GM23338 (cell line): ENCODE data around the gene LILRB1. TPM values are rescaled to one million over a fixed set of nuclear protein-coding genes. Genes with fewer than 3 reads are reported as not detected.
"Not testable (repeated sequence)": the region's sequence is repeated elsewhere in the genome, so short reads cannot be mapped to it uniquely, and the experiment has no call there.

Source experiments
- ATAC-seq: fragments of 200-7000 bp; cut with Tn5 transposase; 3 replicates; pipeline ENCODE4 v1.9.1; 2020
- DNase-seq: peaks from one replicate; pipeline ENCODE4 v3.0.0-alpha.2; 2015; ENCODE audit warnings: low spot score
- H2AFZ ChIP-seq: fragments of 200-600 bp; sonication (generic); 2 replicates; pipeline ENCODE4 v1.8.0; 2016; ENCODE audit warnings: antibody characterized with exemption, mild to moderate bottlenecking, moderate library complexity
- H3F3A ChIP-seq: fragments of 200-600 bp; sonication (generic); replicated peaks from 2 replicates; pipeline ENCODE4 v1.8.0; 2017; ENCODE audit warnings: antibody characterized with exemption, mixed run types, low read depth
- H3K27ac ChIP-seq: fragments of 200-600 bp; sonication (generic); 2 replicates; pipeline ENCODE4 v1.6.1; 2016; ENCODE audit warnings: low read depth
- H3K27me3 ChIP-seq: fragments of 200-600 bp; sonication (generic); 2 replicates; pipeline ENCODE4 v1.8.0; 2016; ENCODE audit warnings: mild to moderate bottlenecking, mixed run types, moderate library complexity; ENCODE audit not compliant: insufficient read depth
- H3K36me3 ChIP-seq: fragments of 200-600 bp; sonication (generic); 2 replicates; pipeline ENCODE4 v1.8.0; 2016; ENCODE audit warnings: mild to moderate bottlenecking; ENCODE audit not compliant: insufficient read depth
- H3K4me1 ChIP-seq: fragments of 200-600 bp; sonication (generic); 2 replicates; pipeline ENCODE4 v1.8.0; 2016; ENCODE audit warnings: mild to moderate bottlenecking, moderate library complexity; ENCODE audit not compliant: insufficient read depth
- H3K4me2 ChIP-seq: fragments of 200-600 bp; sonication (generic); 2 replicates; pipeline ENCODE4 v1.7.1; 2017; ENCODE audit warnings: mixed run types
- H3K4me3 ChIP-seq: fragments of 200-600 bp; sonication (generic); 2 replicates; pipeline ENCODE4 v1.6.1; 2016; ENCODE audit warnings: mixed run types
- H3K79me2 ChIP-seq: fragments of 200-600 bp; sonication (generic); replicated peaks from 2 replicates; pipeline ENCODE4 v1.8.0; 2017; ENCODE audit warnings: mild to moderate bottlenecking; ENCODE audit not compliant: insufficient read depth
- H3K9me2 ChIP-seq: fragments of 200-600 bp; sonication (generic); 2 replicates; pipeline ENCODE4 v1.8.0; 2017; ENCODE audit not compliant: insufficient read depth
- H4K20me1 ChIP-seq: fragments of 200-600 bp; sonication (generic); replicated peaks from 2 replicates; pipeline ENCODE4 v1.8.0; 2017; ENCODE audit warnings: mild to moderate bottlenecking; ENCODE audit not compliant: insufficient read depth
- H3K27ac Mint-ChIP-seq: 2 replicates; pipeline ENCODE4 v1.8.0; 2020; ENCODE audit warnings: inconsistent platforms, mild to moderate bottlenecking, moderate library complexity, mixed read lengths
- H3K27me3 Mint-ChIP-seq: 3 replicates; pipeline ENCODE4 v1.8.0; 2022; ENCODE audit warnings: low read depth, mild to moderate bottlenecking, moderate library complexity, mixed read lengths, inconsistent platforms; ENCODE audit not compliant: insufficient read depth, poor library complexity
- H3K36me3 Mint-ChIP-seq: 3 replicates; pipeline ENCODE4 v1.8.0; 2021; ENCODE audit warnings: low read depth, mild to moderate bottlenecking, inconsistent platforms, moderate library complexity, mixed read lengths
- H3K4me1 Mint-ChIP-seq: 3 replicates; pipeline ENCODE4 v1.8.0; 2020; ENCODE audit warnings: mild to moderate bottlenecking, inconsistent platforms, mixed read lengths
- H3K4me3 Mint-ChIP-seq: 3 replicates; pipeline ENCODE4 v1.8.0; 2021; ENCODE audit warnings: moderate library complexity, mild to moderate bottlenecking, inconsistent platforms, mixed read lengths
- H3K9me3 Mint-ChIP-seq: 3 replicates; pipeline ENCODE4 v1.8.0; 2020; ENCODE audit warnings: moderate library complexity, mild to moderate bottlenecking, inconsistent platforms, mixed read lengths
- CREB1 ChIP-seq: fragments of 250-450 bp; sonication (Bioruptor Pico); IDR thresholded peaks from 2 replicates; pipeline ENCODE4 v1.5.0; 2020; ENCODE audit warnings: low read depth, mild to moderate bottlenecking, moderate library complexity
- CTCF ChIP-seq, 2 experiments: fragments of 200-600 bp in 1 of 2; sonication (generic) in 1 of 2; conservative IDR thresholded peaks; 2 replicates each; pipeline versions ENCODE4 v1.5.1 to v1.6.1; 2016 to 2017; ENCODE audit warnings: antibody characterized with exemption in 2 of 2, low read depth in 2 of 2, mild to moderate bottlenecking in 2 of 2, moderate library complexity in 1 of 2
- ETS1 ChIP-seq: IDR thresholded peaks from 2 replicates; pipeline ENCODE4 v1.6.1; 2016; ENCODE audit warnings: antibody characterized with exemption
- EZH2 ChIP-seq: fragments of 200-600 bp; sonication (generic); IDR thresholded peaks from one replicate; pipeline ENCODE4 v1.8.0; 2017; ENCODE audit warnings: antibody characterized with exemption, mild to moderate bottlenecking, low read depth; ENCODE audit not compliant: unreplicated experiment
- JUNB ChIP-seq: IDR thresholded peaks from one replicate; pipeline ENCODE4 v1.6.1; 2016; ENCODE audit warnings: antibody characterized with exemption; ENCODE audit not compliant: unreplicated experiment
- POLR2AphosphoS5 ChIP-seq: IDR thresholded peaks from 2 replicates; pipeline ENCODE4 v1.6.1; 2016; ENCODE audit warnings: antibody characterized with exemption, low read depth
- REST ChIP-seq: IDR thresholded peaks from one replicate; pipeline ENCODE4 v1.6.1; 2018; ENCODE audit warnings: antibody characterized with exemption; ENCODE audit not compliant: unreplicated experiment
- ZNF114 ChIP-seq: fragments of 250-450 bp; sonication (Bioruptor Pico); IDR thresholded peaks from 2 replicates; pipeline ENCODE4 v1.5.0; 2020; ENCODE audit warnings: mild to moderate bottlenecking, moderate library complexity
- ZNF331 ChIP-seq: fragments of 250-450 bp; sonication (Bioruptor Pico); IDR thresholded peaks from 2 replicates; pipeline ENCODE4 v1.5.0; 2020; ENCODE audit warnings: low read depth, mild to moderate bottlenecking, moderate library complexity
- polyA plus RNA-seq: library from polyadenylated mRNA; unstranded; fragments of >200 nt; fragmentation: Nextera tagmentation; extraction: Ambion mirVana; gene quantifications from 2 replicates; pipeline ENCODE4 v1.2.1, GENCODE V29; 2016
- total RNA-seq: library from RNA; depleted of rRNA; stranded (reverse); fragments of >200 nt; shearing (Covaris generic); gene quantifications from 2 replicates; pipeline ENCODE4 v1.2.3, GENCODE V29; 2014

LILRB1 gene
- total and polyA plus RNA-seq, 2 experiments from 2014 or later, result 0.14 TPM; not detected in 1

- TF ChIP-seq CREB1 (no peak), REST (no peak), POLR2AphosphoS5 (no peak), EZH2 (no peak), JUNB (no peak), CTCF (conservative IDR thresholded peaks at IDR 0.05; ENCODE audit: low read depth in 2 of 2) (no peak), ZNF114 (CRISPR knock-in tag) (no peak), ZNF331 (CRISPR knock-in tag) (no peak), ETS1 (no peak)
- H4K20me1 ChIP-seq, result no peaks in the 10 kb centered on the region
- H3K9me2 ChIP-seq, result no peaks in the 10 kb centered on the region
- H3K79me2 ChIP-seq, result no peaks in the 10 kb centered on the region
- H3K4me1 ChIP-seq, result no peaks in the 10 kb centered on the region
- no peak for DNase-seq
- no peaks in the 10 kb centered on the region for H3K27me3 Mint-ChIP-seq
- no peak overlapping the region for H3K4me3 ChIP-seq
- peaks cover 44% of the 10 kb centered on the region for H3K36me3 Mint-ChIP-seq
- peaks cover 93% of the 10 kb centered on the region for H3K9me3 Mint-ChIP-seq
- no peak for ATAC-seq
- no peaks in the 10 kb centered on the region for H3K4me1 Mint-ChIP-seq
- H3K4me2 ChIP-seq, result no peak overlapping the region
- no peaks in the 10 kb centered on the region for H3K36me3 ChIP-seq
- no peak overlapping the region for H3K27ac Mint-ChIP-seq
- no peak overlapping the region for H2AFZ ChIP-seq
- H3K4me3 Mint-ChIP-seq, result no peak overlapping the region
- no peaks in the 10 kb centered on the region for H3F3A ChIP-seq
- no peak overlapping the region for H3K27ac ChIP-seq
- H3K27me3 ChIP-seq, result no peaks in the 10 kb centered on the region
These were observed 3.5 kb upstream of the LILRB1 start for GRCh38 chr19:54626757-54627156.

- Mint-ChIP-seq H3K36me3 (peaks cover 49% of the 10 kb centered on the region), H3K9me3 (peaks cover 93% of the 10 kb centered on the region)
- not testable (repeated sequence) for H3K4me2 ChIP-seq, H3F3A ChIP-seq, H2AFZ ChIP-seq, H3K36me3 ChIP-seq, H4K20me1 ChIP-seq, H3K27me3 Mint-ChIP-seq, H3K27me3 ChIP-seq, H3K4me3 ChIP-seq, DNase-seq, H3K4me1 ChIP-seq, H3K4me3 Mint-ChIP-seq, H3K4me1 Mint-ChIP-seq, ATAC-seq, H3K9me2 ChIP-seq, H3K27ac ChIP-seq, H3K27ac Mint-ChIP-seq, H3K79me2 ChIP-seq
These were observed 2.4 kb upstream of the LILRB1 start for GRCh38 chr19:54627912-54628311.
